SK-N-SH treated with all-trans-retinoic acid at 6 μM for 48 hours (cell line): ENCODE measurements around the gene ENHO.

Experiments used
- ATAC-seq: fragments of 200-7000 bp; cut with Tn5 transposase; 3 replicates; pipeline ENCODE4 v1.9.1; 2020; ENCODE audit warnings: mild to moderate bottlenecking, moderate library complexity
- ARNTL ChIP-seq: fragments of 450-650 bp; formaldehyde crosslinking; IDR thresholded peaks from 2 replicates; pipeline ENCODE4 v1.5.0; 2020; ENCODE audit warnings: low read depth, mild to moderate bottlenecking, moderate library complexity, borderline replicate concordance
- BACH2 ChIP-seq: fragments of 250-450 bp; sonication (Bioruptor Pico); IDR thresholded peaks from 2 replicates; pipeline ENCODE4 v1.9.0; 2021; ENCODE audit warnings: mild to moderate bottlenecking, borderline replicate concordance
- CREB5 ChIP-seq: fragments of 250-450 bp; sonication (Bioruptor Pico); IDR thresholded peaks from 2 replicates; pipeline ENCODE4 v1.5.1; 2020; ENCODE audit warnings: low read depth, mild to moderate bottlenecking, moderate library complexity
- CSDC2 ChIP-seq: fragments of 250-450 bp; sonication (Bioruptor Pico); IDR thresholded peaks from 2 replicates; pipeline ENCODE4 v1.5.0; 2020; ENCODE audit warnings: mild to moderate bottlenecking, moderate library complexity
- CSRNP3 ChIP-seq: fragments of 250-450 bp; sonication (Bioruptor Pico); IDR thresholded peaks from 2 replicates; pipeline ENCODE4 v1.5.1; 2021; ENCODE audit warnings: mild to moderate bottlenecking, moderate library complexity
- ESRRG ChIP-seq: fragments of 250-450 bp; sonication (Bioruptor Pico); IDR thresholded peaks from 2 replicates; pipeline ENCODE4 v1.6.1; 2021; ENCODE audit warnings: mild to moderate bottlenecking
- GLIS3 ChIP-seq: fragments of 250-450 bp; sonication (Bioruptor Pico); IDR thresholded peaks from 2 replicates; pipeline ENCODE4 v1.5.0; 2020; ENCODE audit warnings: mild to moderate bottlenecking, moderate library complexity
- ISL1 ChIP-seq: fragments of 250-450 bp; sonication (Bioruptor Pico); IDR thresholded peaks from 2 replicates; pipeline ENCODE4 v2.1.2; 2022; ENCODE audit warnings: mild to moderate bottlenecking, moderate library complexity
- OSR1 ChIP-seq: fragments of 250-450 bp; sonication (Bioruptor Pico); IDR thresholded peaks from 2 replicates; pipeline ENCODE4 v1.8.0; 2022; ENCODE audit warnings: moderate library complexity, mild to moderate bottlenecking, inconsistent platforms
- RARB ChIP-seq: fragments of 250-450 bp; sonication (Bioruptor Pico); IDR thresholded peaks from 2 replicates; pipeline ENCODE4 v1.8.0; 2021; ENCODE audit warnings: mild to moderate bottlenecking, moderate library complexity
- SNAI2 ChIP-seq: fragments of 250-450 bp; sonication (Bioruptor Pico); IDR thresholded peaks from 2 replicates; pipeline ENCODE4 v1.5.0; 2020; ENCODE audit warnings: mild to moderate bottlenecking, moderate library complexity
- TCF4 ChIP-seq: fragments of 250-450 bp; sonication (Bioruptor Pico); IDR thresholded peaks from 2 replicates; pipeline ENCODE4 v1.8.0; 2021; ENCODE audit warnings: mild to moderate bottlenecking, moderate library complexity, borderline replicate concordance
- TOX ChIP-seq: fragments of 250-450 bp; sonication (Bioruptor Pico); IDR thresholded peaks from 2 replicates; pipeline ENCODE4 v1.8.0; 2021; ENCODE audit warnings: mild to moderate bottlenecking, moderate library complexity, borderline replicate concordance
- TSHZ2 ChIP-seq: fragments of 250-450 bp; sonication (Bioruptor Pico); IDR thresholded peaks from 2 replicates; pipeline ENCODE4 v1.5.0; 2020; ENCODE audit warnings: mild to moderate bottlenecking, moderate library complexity
- ZC3H10 ChIP-seq: fragments of 250-450 bp; sonication (Bioruptor Pico); IDR thresholded peaks from 2 replicates; pipeline ENCODE4 v1.5.1; 2021; ENCODE audit warnings: mild to moderate bottlenecking, moderate library complexity
- ZFP3 ChIP-seq: fragments of 250-450 bp; sonication (Bioruptor Pico); IDR thresholded peaks from 2 replicates; pipeline ENCODE4 v1.5.0; 2020; ENCODE audit warnings: mild to moderate bottlenecking, moderate library complexity
- ZFP30 ChIP-seq: fragments of 450-650 bp; formaldehyde crosslinking; IDR thresholded peaks from 2 replicates; pipeline ENCODE4 v1.5.0; 2022; ENCODE audit warnings: mild to moderate bottlenecking, moderate library complexity
- ZNF565 ChIP-seq: fragments of 450-650 bp; formaldehyde crosslinking; conservative IDR thresholded peaks from 2 replicates; pipeline ENCODE4 v1.5.0; 2020; ENCODE audit warnings: low read depth, mild to moderate bottlenecking, moderate library complexity
- ZNF70 ChIP-seq: fragments of 450-650 bp; formaldehyde crosslinking; IDR thresholded peaks from 2 replicates; pipeline ENCODE4 v1.5.0; 2020; ENCODE audit warnings: mild to moderate bottlenecking, moderate library complexity
- ZNF8 ChIP-seq: fragments of 450-650 bp; formaldehyde crosslinking; IDR thresholded peaks from 2 replicates; pipeline ENCODE4 v1.5.0; 2020; ENCODE audit warnings: mild to moderate bottlenecking, moderate library complexity

ENHO gene

GRCh38 chr9:34502471-34502870 lies 20.3 kb downstream of the ENHO start:
- TF ChIP-seq OSR1 (CRISPR knock-in tag) = no peak
- TF ChIP-seq CSRNP3 (CRISPR knock-in tag) = no peak
- TF ChIP-seq ZNF8 (CRISPR knock-in tag) = no peak
- no peak for TF ChIP-seq SNAI2 (CRISPR knock-in tag)
- TF ChIP-seq TSHZ2 = no peak
- TF ChIP-seq ZC3H10 (CRISPR knock-in tag) = no peak
- no peak for TF ChIP-seq ZFP3 (CRISPR knock-in tag)
- TF ChIP-seq ESRRG (CRISPR knock-in tag) = no peak
- TF ChIP-seq ZFP30 = no peak
- no peak for TF ChIP-seq GLIS3 (CRISPR knock-in tag)
- no peak for TF ChIP-seq ZNF565 (CRISPR knock-in tag)
- TF ChIP-seq CREB5 (CRISPR knock-in tag) = no peak
- TF ChIP-seq TCF4 (CRISPR knock-in tag) = no peak
- no peak for TF ChIP-seq ZNF70
- no peak for TF ChIP-seq TOX (CRISPR knock-in tag)
- TF ChIP-seq, all 23 proteins: peak for 0
- no peak for ATAC-seq

- ATAC-seq = peak; percentile 65
Measured at GRCh38 chr9:34501889-34502425, 20.8 kb downstream of the ENHO start.

GRCh38 chr9:34501372-34501771 lies 21.4 kb downstream of the ENHO start:
- TF ChIP-seq ZFP30 = no peak
- no peak for TF ChIP-seq ARNTL (CRISPR knock-in tag)
- TF ChIP-seq ESRRG (CRISPR knock-in tag) = no peak
- TF ChIP-seq ZC3H10 (CRISPR knock-in tag) = no peak
- no peak for ATAC-seq

More at GRCh38 chr9:34501889-34502425, 20.8 kb downstream of the ENHO start:
- TF ChIP-seq ZFP30 (no peak), ISL1 (no peak), ARNTL (CRISPR knock-in tag) (no peak)

GRCh38 chr9:34500623-34501267 lies 22.0 kb downstream of the ENHO start:
- peak; percentile 75 for ATAC-seq
- TF ChIP-seq ZNF8 (CRISPR knock-in tag) (no peak), ZFP30 (no peak), ZFP3 (CRISPR knock-in tag) (no peak), RARB (no peak), CSRNP3 (CRISPR knock-in tag) (no peak), ZC3H10 (CRISPR knock-in tag) (no peak), TOX (CRISPR knock-in tag) (no peak), TCF4 (CRISPR knock-in tag) (no peak), ISL1 (no peak), ZNF70 (no peak), CSDC2 (CRISPR knock-in tag) (no peak), BACH2 (CRISPR knock-in tag) (no peak), ESRRG (CRISPR knock-in tag) (no peak), TSHZ2 (no peak)
